NCI-H526 treated with DMSO at 0.1 percent for 48 hours (cell line): Measurements from ENCODE around the gene TNS1.

Experiments
- DNase-seq: peaks from one replicate; lab custom pipeline; 2025; lab: John Stamatoyannopoulos, UW

The TNS1 gene

GRCh38 chr2:217899231-217900009, 103.4 kb downstream of the TNS1 start:
- peak; percentile 14 for DNase-seq

- no peak for DNase-seq
Measured at GRCh38 chr2:217897816-217898806, 104.7 kb downstream of the TNS1 start.

- no peak for DNase-seq
Measured at GRCh38 chr2:217897091-217897715, 105.6 kb downstream of the TNS1 start.

GRCh38 chr2:217895070-217895635, 107.6 kb downstream of the TNS1 start:
- no peak for DNase-seq

GRCh38 chr2:217893440-217893839, 109.4 kb downstream of the TNS1 start:
- no peak for DNase-seq

- DNase-seq, result no peak
Measured at GRCh38 chr2:217892560-217892959, 110.2 kb downstream of the TNS1 start.

GRCh38 chr2:217890445-217890844, 112.3 kb downstream of the TNS1 start:
- no peak for DNase-seq

GRCh38 chr2:217889656-217890055, 113.1 kb downstream of the TNS1 start:
- DNase-seq, result no peak

- no peak for DNase-seq
Measured at GRCh38 chr2:217887841-217888701, 114.7 kb downstream of the TNS1 start.

- DNase-seq, result peak; percentile 56
Measured at GRCh38 chr2:217886720-217887309, 116.0 kb downstream of the TNS1 start.

- no peak for DNase-seq
Measured at GRCh38 chr2:217886091-217886490, 116.7 kb downstream of the TNS1 start.

- no peak for DNase-seq
Measured at GRCh38 chr2:217884985-217885384, 117.8 kb downstream of the TNS1 start.

GRCh38 chr2:217880891-217881290, 121.9 kb downstream of the TNS1 start:
- no peak for DNase-seq

- DNase-seq, result no peak
Measured at GRCh38 chr2:217880287-217880889, 122.4 kb downstream of the TNS1 start.

- DNase-seq, result no peak
Measured at GRCh38 chr2:217878915-217879590, 123.7 kb downstream of the TNS1 start.

GRCh38 chr2:217877866-217878265, 124.9 kb downstream of the TNS1 start:
- DNase-seq, result no peak

GRCh38 chr2:217876253-217876570, 126.6 kb downstream of the TNS1 start:
- DNase-seq, result no peak

- no peak for DNase-seq
Measured at GRCh38 chr2:217875556-217876252, 127.1 kb downstream of the TNS1 start.

- no peak for DNase-seq
Measured at GRCh38 chr2:217875138-217875537, 127.7 kb downstream of the TNS1 start.
